Stimulated activated naive CD8-positive, alpha-beta T cell treated with anti-CD3 and anti-CD28 coated beads, Interleukin-15, amount 100 ng/mL, for 72 hours (primary cell): Measurements from ENCODE around the gene VPS18.

Source experiments
- ATAC-seq: fragments of 150-1000 bp; cut with Tn5 transposase; 2 replicates; pipeline ENCODE4 v1.10.0; 2021; ENCODE audit warnings: mild to moderate bottlenecking, moderate library complexity
- DNase-seq, 2 donors: peaks; one replicate each; pipeline ENCODE4 v3.0.0; 2021 to 2022
- H3K27ac Mint-ChIP-seq, 2 donors: one replicate each; pipeline ENCODE4 v1.8.0; 2022; ENCODE audit warnings: mild to moderate bottlenecking in 2 of 2, mixed read lengths in 2 of 2, moderate library complexity in 2 of 2
- H3K27me3 Mint-ChIP-seq: one replicate; pipeline ENCODE4 v1.8.0; 2022; ENCODE audit warnings: mixed read lengths
- H3K4me1 Mint-ChIP-seq: one replicate; pipeline ENCODE4 v1.8.0; 2022; ENCODE audit warnings: mild to moderate bottlenecking, mixed read lengths
- H3K4me3 Mint-ChIP-seq, 2 donors: one replicate each; pipeline ENCODE4 v1.8.0; 2022; ENCODE audit warnings: mild to moderate bottlenecking in 2 of 2, mixed read lengths in 2 of 2, moderate library complexity in 1 of 2
- H3K9me3 Mint-ChIP-seq, 2 donors: one replicate each; pipeline ENCODE4 v1.8.0; 2022; ENCODE audit warnings: mixed read lengths in 2 of 2

The VPS18 gene

DNA sequence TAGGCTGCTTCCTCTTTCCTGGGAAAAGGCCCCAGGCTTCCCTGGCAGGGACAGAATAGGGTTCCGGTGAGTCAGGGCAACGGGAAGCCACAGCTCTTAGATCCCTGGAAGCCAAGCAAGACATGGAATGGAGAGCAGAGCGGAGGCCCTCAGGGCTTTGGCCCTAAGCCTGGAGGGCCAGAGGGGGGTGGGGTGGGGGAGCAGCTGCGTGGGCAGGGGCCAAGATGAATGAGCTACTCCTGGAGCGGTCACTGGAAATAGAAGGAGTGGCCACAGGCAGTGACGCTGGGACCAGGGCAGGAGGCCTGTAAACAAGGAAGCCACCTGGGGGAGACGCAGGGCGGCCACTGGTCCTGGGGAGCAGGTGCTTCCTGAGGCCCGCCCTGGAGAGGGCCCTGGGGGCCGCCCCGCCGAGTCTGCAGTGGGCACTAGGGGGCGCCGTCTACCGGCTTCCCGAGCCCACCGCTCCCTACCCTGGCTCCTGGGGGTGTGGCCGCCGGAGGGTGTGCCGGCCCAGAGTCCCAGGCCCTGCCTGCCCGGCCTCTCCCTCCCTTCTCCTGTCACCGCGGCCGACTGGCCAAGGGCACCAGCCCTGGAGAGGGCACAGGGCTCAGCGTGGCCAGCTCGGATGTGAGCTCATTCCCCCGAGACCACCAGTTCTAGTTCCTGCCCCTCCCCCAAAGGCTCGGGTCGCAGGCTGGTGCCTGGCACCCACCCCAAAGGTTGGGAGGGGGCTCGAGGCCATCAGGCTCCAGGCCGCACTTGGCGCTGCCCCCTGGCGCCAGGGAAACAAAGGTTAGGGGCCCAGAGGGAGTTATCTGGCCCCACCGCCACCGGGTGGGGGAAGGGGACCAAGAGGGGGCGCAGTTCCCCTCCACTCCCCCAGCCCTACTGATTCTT lies 12.1 kb downstream of the VPS18 start:
- DNase-seq, result peak; percentile 85 to 87
- Mint-ChIP-seq H3K4me1 (peaks cover 65% of the 10 kb centered on the region), H3K27me3 (no peaks in the 10 kb centered on the region), H3K27ac (peak overlapping the region in 1 of 2 donors; percentile 12), H3K9me3 (no peaks in the 10 kb centered on the region), H3K4me3 (peak overlapping the region; percentile 90 to 95)
- peak; percentile 87 for ATAC-seq

DNA sequence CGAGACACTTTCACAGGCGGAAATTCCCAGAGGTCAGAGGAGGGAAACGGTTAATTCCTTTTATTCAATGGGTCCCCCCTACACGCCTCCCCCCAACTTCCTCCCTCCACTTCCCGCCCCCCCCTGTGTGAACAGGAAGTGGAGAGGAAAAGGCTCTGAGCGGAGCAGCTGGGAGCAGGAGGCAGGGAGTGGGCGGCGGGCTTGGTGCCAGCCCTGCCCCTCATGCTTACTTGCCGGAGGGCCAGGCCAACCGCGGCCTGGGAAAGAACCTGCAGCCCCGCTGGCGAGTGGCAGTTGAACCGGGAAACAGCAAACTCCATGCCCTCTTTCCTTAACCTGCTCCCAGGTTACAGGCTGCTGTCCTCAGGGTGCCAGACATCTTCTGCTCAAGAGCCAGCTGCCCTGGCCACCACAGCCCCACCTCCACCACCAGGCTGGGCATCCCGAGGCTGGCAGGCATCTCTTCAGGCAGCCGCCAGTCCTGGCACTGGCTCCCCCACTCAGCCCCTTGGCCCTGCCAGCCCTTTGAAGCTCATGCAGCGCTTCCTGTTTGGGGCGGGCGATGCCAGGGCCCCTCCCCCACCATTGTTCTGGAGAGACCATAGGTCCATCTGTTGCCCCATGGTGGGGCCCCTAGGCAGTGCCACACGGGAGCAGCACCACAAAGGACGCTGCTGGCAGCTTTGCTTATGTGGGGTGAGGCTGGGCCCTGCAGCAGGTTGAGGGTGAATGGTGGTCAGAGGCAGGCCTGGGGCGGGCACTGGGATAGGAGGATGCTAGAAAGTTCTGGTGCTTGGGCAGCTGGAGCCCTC lies 12.9 kb downstream of the VPS18 start:
- H3K27ac Mint-ChIP-seq, result peak overlapping the region; percentile 88 to 95
- ATAC-seq, result peak; percentile 68
- H3K9me3 Mint-ChIP-seq, result no peaks in the 10 kb centered on the region
- peak; percentile 55 to 77 for DNase-seq
- peaks cover 62% of the 10 kb centered on the region for H3K4me1 Mint-ChIP-seq
- peak overlapping the region; percentile 90 to 95 for H3K4me3 Mint-ChIP-seq
- H3K27me3 Mint-ChIP-seq, result no peaks in the 10 kb centered on the region

DNA sequence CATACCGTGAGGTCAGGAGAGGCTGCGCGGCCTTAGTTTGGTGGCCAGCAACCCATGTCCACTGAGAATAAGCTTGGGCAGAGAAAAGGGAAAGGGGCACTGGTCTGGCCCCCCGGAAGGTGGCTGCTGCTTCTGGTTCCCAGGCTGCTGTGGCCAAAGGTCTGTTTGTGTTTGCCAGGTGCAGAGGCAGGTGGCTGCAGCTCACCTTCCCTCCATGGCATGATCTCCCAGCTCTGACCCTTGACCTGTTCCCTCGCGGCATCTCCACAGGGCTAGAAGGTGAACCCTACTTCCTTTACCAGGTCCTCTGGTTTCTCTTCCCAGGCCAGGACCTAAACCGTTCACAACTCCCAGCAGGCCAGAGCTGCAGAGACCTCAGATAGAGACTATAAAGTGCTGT lies 13.8 kb downstream of the VPS18 start:
- Mint-ChIP-seq H3K27ac (no peak overlapping the region), H3K9me3 (no peaks in the 10 kb centered on the region), H3K27me3 (no peaks in the 10 kb centered on the region), H3K4me3 (peak overlapping the region; percentile 24 to 32), H3K4me1 (peaks cover 53% of the 10 kb centered on the region)
- no peak for ATAC-seq
- DNase-seq, result no peak

DNA sequence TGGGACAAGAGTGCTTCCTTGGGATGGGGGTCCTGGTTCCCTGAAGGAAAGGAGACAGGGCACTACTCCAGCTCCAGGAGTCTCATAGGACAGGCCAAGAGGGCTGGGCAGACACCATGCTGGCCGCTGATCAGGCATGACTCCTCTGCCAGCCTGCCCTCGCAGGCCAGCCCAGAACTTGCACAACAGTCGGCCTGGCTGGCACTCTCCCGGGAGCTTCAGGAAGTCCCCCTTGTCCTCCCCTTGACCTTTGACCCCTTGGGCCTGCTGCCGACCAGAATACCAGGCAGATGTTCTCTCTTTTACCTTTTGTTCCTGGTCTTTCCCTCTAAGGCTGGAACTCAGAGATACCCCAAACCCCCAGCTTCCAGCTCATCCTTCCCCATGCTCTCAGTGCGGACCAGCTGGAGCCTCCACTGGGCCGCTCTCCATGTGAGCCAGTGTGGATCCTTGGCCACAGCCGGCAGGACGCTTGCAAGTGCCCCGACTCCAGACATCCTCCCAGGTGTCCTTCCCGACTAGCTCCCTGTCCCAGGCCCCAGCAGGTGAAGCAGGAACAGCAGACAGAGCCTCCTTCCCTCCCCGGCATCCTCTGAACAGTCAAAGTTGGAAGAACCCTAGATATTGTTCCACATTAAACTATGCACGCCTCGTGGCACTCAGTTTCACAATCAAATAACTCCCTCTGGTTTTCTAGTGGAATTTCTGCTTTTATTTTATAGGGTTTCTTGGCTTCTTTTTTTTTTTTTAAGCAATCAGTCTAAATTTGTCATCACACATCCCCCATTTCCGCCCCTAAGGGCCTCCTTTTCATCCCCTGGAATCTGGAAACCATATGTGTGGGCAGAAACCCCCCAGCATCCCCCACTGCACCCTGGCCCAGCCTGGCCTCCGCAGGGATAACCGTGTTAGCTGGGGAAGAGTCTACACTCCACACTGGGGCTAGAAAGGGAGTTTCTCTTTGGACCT lies 15.7 kb downstream of the VPS18 start:
- H3K9me3 Mint-ChIP-seq, result no peaks in the 10 kb centered on the region
- no peak for ATAC-seq
- no peak overlapping the region for H3K4me3 Mint-ChIP-seq
- H3K27ac Mint-ChIP-seq, result peak overlapping the region in 1 of 2 donors; percentile 35
- peaks cover 35% of the 10 kb centered on the region for H3K4me1 Mint-ChIP-seq
- DNase-seq, result no peak
- no peaks in the 10 kb centered on the region for H3K27me3 Mint-ChIP-seq

DNA sequence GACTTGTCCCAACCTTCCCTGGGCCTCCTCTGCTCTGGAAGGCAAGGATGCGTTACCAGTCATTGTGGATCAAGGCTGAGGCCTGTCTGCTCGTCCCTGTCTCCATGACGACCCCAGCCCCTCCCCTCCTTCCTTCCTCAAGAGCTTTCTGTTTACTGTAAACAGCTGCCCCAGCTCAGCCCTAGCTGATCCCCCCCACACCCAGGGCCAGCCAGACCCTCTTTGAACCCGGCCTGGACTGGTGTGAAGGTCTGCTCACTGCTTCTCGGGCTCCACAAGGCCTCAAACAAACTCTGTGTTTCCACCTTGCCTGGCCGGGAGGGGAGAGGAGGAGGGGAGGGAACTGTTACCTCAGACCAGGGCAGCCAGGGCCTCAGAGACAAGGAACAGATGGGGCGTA lies 16.9 kb downstream of the VPS18 start:
- Mint-ChIP-seq H3K4me1 (peaks cover 35% of the 10 kb centered on the region), H3K27ac (no peak overlapping the region), H3K27me3 (no peaks in the 10 kb centered on the region), H3K9me3 (no peaks in the 10 kb centered on the region), H3K4me3 (no peak overlapping the region)
- no peak for DNase-seq
- no peak for ATAC-seq

DNA sequence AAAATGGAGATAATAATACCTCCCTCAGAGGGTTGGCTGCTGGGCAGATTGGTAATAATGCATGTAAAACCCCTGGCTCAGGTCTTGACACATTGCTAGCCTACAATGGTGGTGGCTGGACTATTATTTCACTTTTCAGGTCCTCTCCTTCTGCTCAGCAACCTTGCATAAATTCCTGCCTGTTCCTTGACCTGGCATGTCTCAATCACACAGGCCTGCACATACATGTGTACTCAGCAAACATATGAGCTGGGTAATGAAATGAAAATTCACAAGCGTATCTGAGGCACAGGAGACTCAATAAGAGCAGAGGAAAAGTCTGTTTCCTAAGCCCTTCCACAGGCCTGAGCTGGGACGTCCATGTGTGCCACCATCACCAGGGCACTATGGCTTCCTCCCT lies 17.4 kb downstream of the VPS18 start:
- Mint-ChIP-seq H3K27ac (no peak overlapping the region), H3K4me1 (peaks cover 32% of the 10 kb centered on the region), H3K9me3 (no peaks in the 10 kb centered on the region), H3K27me3 (no peaks in the 10 kb centered on the region), H3K4me3 (no peak overlapping the region)
- DNase-seq (no peak), ATAC-seq (no peak)

DNA sequence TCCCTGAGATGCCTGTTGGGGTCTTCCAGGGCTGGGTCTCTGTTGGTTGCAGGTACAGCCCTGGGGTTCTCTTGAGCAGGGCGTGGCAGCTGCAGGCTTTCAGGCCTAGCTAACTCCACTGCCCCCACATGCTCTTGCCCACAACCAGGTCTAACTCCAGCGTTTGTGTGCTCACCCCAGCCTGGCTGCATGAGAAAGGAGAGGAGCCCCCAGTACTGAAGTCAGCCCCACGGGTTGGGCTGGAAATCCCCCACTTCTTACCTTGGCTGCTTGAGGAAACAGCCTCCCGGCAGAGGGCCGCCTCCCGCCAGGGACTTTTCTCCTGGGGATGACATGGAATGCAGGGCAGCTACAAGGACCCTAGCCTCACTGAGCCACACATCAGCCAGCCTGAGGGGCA lies 18.2 kb downstream of the VPS18 start:
- DNase-seq, result no peak
- Mint-ChIP-seq H3K4me1 (peaks cover 24% of the 10 kb centered on the region), H3K27ac (no peak overlapping the region)

DNA sequence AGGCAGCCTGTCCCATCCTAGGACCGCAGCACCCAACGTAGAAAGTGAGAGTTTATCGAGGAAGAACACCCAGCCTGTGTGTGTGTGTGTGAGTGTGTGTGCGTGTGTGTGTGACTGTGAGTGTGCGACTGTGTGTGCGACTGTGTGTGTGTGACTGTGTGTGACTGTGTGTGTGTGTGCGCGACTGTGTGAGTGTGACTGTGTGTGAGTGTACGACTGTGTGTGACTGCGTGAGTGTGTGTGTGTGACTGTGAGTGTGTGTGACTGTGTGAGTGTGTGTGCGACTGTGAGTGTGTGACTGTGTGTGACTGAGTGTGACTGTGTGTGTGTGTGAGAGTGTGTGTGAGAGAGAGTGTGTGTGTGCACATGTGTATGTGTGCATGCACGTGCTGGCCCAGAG lies 19.8 kb downstream of the VPS18 start:
- DNase-seq, result no peak
- Mint-ChIP-seq H3K4me1 (peaks cover 14% of the 10 kb centered on the region), H3K4me3 (no peak overlapping the region), H3K27ac (peak overlapping the region in 1 of 2 donors; percentile 13), H3K9me3 (no peaks in the 10 kb centered on the region), H3K27me3 (no peaks in the 10 kb centered on the region)
- no peak for ATAC-seq

More for the DNA sequence above, 18.2 kb downstream of the VPS18 start:
- H3K4me3 Mint-ChIP-seq, result no peak overlapping the region
- ATAC-seq, result no peak
- H3K27me3 Mint-ChIP-seq, result no peaks in the 10 kb centered on the region
- no peaks in the 10 kb centered on the region for H3K9me3 Mint-ChIP-seq

DNA sequence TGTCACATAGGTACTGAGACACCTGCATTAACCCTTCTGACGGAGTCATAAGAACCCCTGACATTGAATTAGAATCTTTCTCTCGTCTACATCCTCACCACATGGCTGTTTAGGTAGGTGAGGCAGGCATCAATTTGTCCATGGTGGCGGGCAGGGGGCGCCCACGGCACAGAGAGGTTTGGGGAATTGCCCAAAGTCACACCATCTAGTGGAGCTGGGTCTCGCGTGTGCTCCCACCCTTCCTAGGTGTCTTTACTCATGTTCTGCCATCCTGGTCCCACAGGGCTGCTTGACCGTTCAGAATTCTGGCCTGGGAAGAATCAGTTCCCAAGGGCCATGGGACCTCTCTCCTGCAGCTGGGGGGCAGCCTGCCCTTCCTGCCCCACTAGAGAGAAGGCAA lies 20.2 kb downstream of the VPS18 start:
- ATAC-seq (no peak), DNase-seq (no peak)
- Mint-ChIP-seq H3K9me3 (no peaks in the 10 kb centered on the region), H3K27ac (no peak overlapping the region), H3K4me1 (peaks cover 14% of the 10 kb centered on the region), H3K4me3 (no peak overlapping the region), H3K27me3 (no peaks in the 10 kb centered on the region)

DNA sequence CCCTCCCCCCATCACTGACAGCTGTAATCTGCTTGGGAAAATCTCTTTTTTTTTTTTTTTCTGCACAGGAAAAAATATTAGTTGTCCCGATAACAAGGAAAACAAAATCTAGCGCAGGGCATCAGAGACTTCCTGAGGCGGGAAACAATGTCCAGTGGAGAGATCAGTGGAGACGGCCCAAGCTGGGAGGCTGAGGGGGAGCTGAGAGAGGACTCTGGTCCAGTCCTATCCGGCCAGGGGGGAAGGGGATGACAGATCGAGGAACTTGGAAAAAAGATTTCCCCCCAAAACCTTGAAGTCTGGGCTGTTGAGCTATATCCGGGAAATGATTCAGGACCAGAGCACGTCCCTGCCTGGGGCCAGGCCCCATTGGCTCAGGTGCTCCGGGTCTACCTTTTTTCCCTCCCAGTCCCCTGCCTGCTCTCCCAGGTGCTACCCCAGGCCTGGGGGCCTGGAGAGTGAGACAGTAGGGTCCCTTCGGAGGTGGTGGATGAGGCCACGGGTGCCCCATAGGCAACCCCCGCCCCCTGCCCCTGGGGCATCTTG lies 20.9 kb downstream of the VPS18 start:
- ATAC-seq (no peak), DNase-seq (no peak)
- H3K4me1 Mint-ChIP-seq, result peaks cover 9% of the 10 kb centered on the region
- H3K27me3 Mint-ChIP-seq, result no peaks in the 10 kb centered on the region
- no peak overlapping the region for H3K27ac Mint-ChIP-seq
- no peaks in the 10 kb centered on the region for H3K9me3 Mint-ChIP-seq
- H3K4me3 Mint-ChIP-seq, result no peak overlapping the region

DNA sequence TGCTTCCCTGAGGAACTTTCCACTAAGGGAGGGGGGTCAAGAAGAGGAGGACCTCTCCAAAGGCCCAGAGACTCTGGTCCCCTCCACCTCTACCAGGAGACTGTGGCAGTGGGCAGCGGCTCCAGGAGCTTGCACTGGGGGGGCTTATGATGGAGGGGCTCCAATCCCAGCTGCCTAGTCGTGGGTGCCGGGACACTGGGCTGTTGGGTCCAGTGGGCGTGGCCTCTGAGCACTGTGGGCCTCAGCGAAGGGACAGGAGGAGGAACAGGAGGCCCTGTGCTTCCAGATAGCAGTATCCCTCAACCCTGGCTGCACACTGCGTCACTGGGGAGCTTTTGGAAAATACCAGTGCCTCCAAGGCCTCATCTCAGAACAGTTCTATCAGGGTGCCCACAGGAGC lies 21.4 kb downstream of the VPS18 start:
- no peaks in the 10 kb centered on the region for H3K27me3 Mint-ChIP-seq
- no peak overlapping the region for H3K4me3 Mint-ChIP-seq
- H3K4me1 Mint-ChIP-seq, result peaks cover 6% of the 10 kb centered on the region
- no peak for ATAC-seq
- no peak overlapping the region for H3K27ac Mint-ChIP-seq
- H3K9me3 Mint-ChIP-seq, result no peaks in the 10 kb centered on the region
- no peak for DNase-seq

DNA sequence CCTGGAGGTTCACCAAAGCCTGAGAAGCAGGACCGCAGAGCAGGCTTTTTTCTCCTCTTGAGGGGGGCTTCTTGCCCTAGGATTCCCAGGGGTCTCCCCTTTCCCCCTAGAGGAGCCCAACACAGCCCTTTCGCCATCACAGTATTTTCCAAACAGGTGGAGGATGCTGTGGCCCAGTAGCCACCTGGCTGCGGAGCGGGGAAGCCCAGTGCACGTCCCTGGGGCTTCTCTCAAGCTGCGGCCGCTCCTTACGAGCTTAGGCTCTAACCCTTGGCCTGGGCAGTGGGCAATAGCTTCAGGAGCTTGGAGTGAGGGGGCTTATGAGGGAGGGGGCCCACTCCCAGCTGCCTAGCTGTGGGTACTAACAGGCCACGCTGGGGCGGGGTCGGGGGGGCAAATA lies 23.3 kb downstream of the VPS18 start:
- no peak overlapping the region for H3K4me3 Mint-ChIP-seq
- no peaks in the 10 kb centered on the region for H3K9me3 Mint-ChIP-seq

DNA sequence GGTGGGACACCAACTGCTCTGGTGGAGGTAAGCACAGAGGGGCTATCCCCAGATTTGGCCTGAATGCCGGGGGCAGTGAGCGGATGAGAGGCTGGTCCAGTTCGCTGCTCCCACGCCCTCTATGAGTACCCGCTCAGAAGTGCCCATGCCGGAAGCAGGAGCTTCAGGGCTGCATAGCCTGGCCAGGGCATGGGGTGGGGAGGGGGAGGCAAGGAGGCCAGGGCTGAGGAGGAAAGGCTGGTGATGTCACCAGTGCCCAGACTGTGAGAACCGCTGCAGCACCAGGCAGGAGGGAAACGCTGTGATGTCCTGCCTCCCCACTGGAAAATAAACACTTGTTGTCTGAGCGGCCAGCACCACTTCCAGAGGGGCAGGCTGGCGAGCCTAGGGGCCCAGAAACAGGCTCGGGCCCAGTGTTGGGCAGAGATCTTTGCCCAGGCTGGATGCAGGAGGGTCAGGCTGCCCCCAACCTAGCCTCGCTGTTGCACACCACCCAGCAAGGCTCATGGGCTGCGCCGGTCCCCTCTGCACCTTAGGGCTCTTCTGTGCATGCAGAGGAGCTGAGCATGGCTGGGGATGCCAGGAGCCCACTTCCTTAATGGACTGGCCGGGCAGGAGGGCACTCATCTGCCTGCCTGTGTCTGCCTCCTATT lies 24.0 kb downstream of the VPS18 start:
- Mint-ChIP-seq H3K4me3 (no peak overlapping the region), H3K9me3 (no peaks in the 10 kb centered on the region), H3K27ac (no peak overlapping the region), H3K27me3 (peaks cover 8% of the 10 kb centered on the region), H3K4me1 (no peaks in the 10 kb centered on the region)
- DNase-seq (no peak), ATAC-seq (no peak)

More for the DNA sequence above, 23.3 kb downstream of the VPS18 start:
- Mint-ChIP-seq H3K4me1 (no peaks in the 10 kb centered on the region), H3K27me3 (peaks cover 4% of the 10 kb centered on the region), H3K27ac (no peak overlapping the region)
- DNase-seq (no peak), ATAC-seq (no peak)

DNA sequence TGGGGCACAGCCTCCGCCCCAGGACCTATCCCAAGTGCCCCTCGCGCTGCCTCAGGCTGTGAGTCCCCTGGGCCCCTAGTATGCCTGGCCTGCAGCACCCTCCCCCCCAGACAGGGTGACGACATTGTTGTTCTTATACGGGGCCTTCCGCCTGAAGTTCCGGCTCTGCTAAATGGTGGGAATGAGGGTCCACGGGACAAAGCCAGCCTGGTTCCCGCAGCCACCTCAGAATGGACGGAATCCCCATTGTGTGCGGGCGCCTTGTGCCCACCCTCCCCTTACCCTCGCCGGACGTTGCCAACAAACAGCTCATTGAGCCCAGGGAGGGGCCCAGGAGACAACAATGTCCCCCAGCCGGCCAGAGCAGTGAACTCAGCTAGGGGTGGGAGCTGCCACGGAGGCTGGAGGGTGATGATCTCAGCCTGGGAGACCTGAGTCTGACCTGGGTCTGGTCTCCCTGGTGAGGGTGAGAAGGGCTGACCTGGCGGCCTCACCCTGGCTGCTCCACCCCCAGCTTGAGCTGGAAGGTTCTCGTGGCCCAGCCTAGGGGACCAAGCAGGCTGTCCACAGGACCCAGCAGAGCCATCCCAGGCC lies 24.6 kb downstream of the VPS18 start:
- H3K27me3 Mint-ChIP-seq, result peaks cover 12% of the 10 kb centered on the region
- DNase-seq, result no peak
- no peaks in the 10 kb centered on the region for H3K4me1 Mint-ChIP-seq
- no peak overlapping the region for H3K4me3 Mint-ChIP-seq
- ATAC-seq, result no peak
- no peak overlapping the region for H3K27ac Mint-ChIP-seq
- H3K9me3 Mint-ChIP-seq, result no peaks in the 10 kb centered on the region
